Activated B cell treated with CpG ODN at 0.5 μM for 24 hours (primary cell): ENCODE measurements around the gene SYNDIG1. TPM values are rescaled to one million over a fixed set of nuclear protein-coding genes. Genes with fewer than 3 reads are reported as not detected.
"Not testable (repeated sequence)": the region's sequence is repeated elsewhere in the genome, so short reads cannot be mapped to it uniquely, and the experiment has no call there.

Experiments used
- ATAC-seq: fragments of 200-7000 bp; cut with Tn5 transposase; one replicate; pipeline ENCODE4 v1.10.0; 2021; ENCODE audit warnings: low read depth, mild to moderate bottlenecking, moderate library complexity
- CTCF ChIA-PET: fragments of 350-600 bp; sonication (Branson Sonifier 250); formaldehyde crosslinking; loops from one replicate; lab custom pipeline; 2021; ENCODE audit warnings: antibody characterized with exemption; lab: Charles Lee
- POLR2A ChIA-PET: fragments of 350-600 bp; sonication (Branson Sonifier 250); formaldehyde crosslinking; loops from one replicate; lab custom pipeline; 2021; ENCODE audit warnings: antibody characterized with exemption; lab: Charles Lee
- DNase-seq: peaks from one replicate; pipeline ENCODE4 v3.0.0; 2022
- H3K27ac Mint-ChIP-seq: one replicate; pipeline ENCODE4 v1.8.0; 2020; ENCODE audit warnings: mixed read lengths
- H3K27me3 Mint-ChIP-seq: one replicate; pipeline ENCODE4 v1.8.0; 2021; ENCODE audit warnings: mixed read lengths
- H3K36me3 Mint-ChIP-seq: one replicate; pipeline ENCODE4 v1.8.0; 2021; ENCODE audit warnings: low read depth, mixed read lengths
- H3K4me1 Mint-ChIP-seq: one replicate; pipeline ENCODE4 v1.8.0; 2021; ENCODE audit warnings: mixed read lengths
- H3K4me3 Mint-ChIP-seq: one replicate; pipeline ENCODE4 v1.8.0; 2020; ENCODE audit warnings: mild to moderate bottlenecking, mixed read lengths
- H3K9me3 Mint-ChIP-seq: one replicate; pipeline ENCODE4 v1.8.0; 2020; ENCODE audit warnings: mixed read lengths
- CTCF ChIP-seq: fragments of 200-600 bp; IDR thresholded peaks from one replicate; pipeline ENCODE4 v1.8.0; 2022; ENCODE audit warnings: antibody characterized with exemption, mild to moderate bottlenecking
- intact Hi-C: fragments of 100-400 bp; cut with micrococcal nuclease; formaldehyde crosslinking; loops from one replicate; pipeline ENCODE4 v1.15.1; 2024
- total RNA-seq: library from RNA; stranded (reverse); gene quantifications from 2 replicates; pipeline ENCODE4 v1.2.3, GENCODE V29; 2022

The SYNDIG1 gene
- total RNA-seq, 1 donor from 2014 or later = not detected

GRCh38 chr20:24619212-24619611 lies 149.8 kb downstream of the SYNDIG1 start:
- ChIA-PET CTCF (no interaction called here), POLR2A (interaction anchor here (1.2 kb wide), 1 partner anchor 10 kb away, joined by 5 read pairs; no protein-coding TSS in a partner anchor)
- no peaks in the 10 kb centered on the region for H3K9me3 Mint-ChIP-seq
- no peak for DNase-seq
- H3K36me3 Mint-ChIP-seq = no peaks in the 10 kb centered on the region
- TF ChIP-seq CTCF = no peak
- H3K4me3 Mint-ChIP-seq = no peak overlapping the region
- H3K4me1 Mint-ChIP-seq = peaks cover 11% of the 10 kb centered on the region
- peak; percentile 45 for ATAC-seq
- peaks cover 3% of the 10 kb centered on the region for H3K27me3 Mint-ChIP-seq
- intact Hi-C loops = no loop called here
- H3K27ac Mint-ChIP-seq = no peak overlapping the region

GRCh38 chr20:24620937-24621519 lies 151.6 kb downstream of the SYNDIG1 start:
- H3K4me3 Mint-ChIP-seq = no peak overlapping the region
- DNase-seq = no peak
- peaks cover 11% of the 10 kb centered on the region for H3K4me1 Mint-ChIP-seq
- CTCF ChIA-PET = no interaction called here
- H3K9me3 Mint-ChIP-seq = no peaks in the 10 kb centered on the region
- intact Hi-C loops = no loop called here
- POLR2A ChIA-PET = no interaction called here
- H3K36me3 Mint-ChIP-seq = no peaks in the 10 kb centered on the region
- no peak for TF ChIP-seq CTCF
- peaks cover 3% of the 10 kb centered on the region for H3K27me3 Mint-ChIP-seq
- no peak for ATAC-seq
- H3K27ac Mint-ChIP-seq = no peak overlapping the region

- H3K27me3 Mint-ChIP-seq = no peaks in the 10 kb centered on the region
- H3K4me3 Mint-ChIP-seq = no peak overlapping the region
- ChIA-PET POLR2A (no interaction called here), CTCF (no interaction called here)
- DNase-seq (no peak), ATAC-seq (no peak)
- no peaks in the 10 kb centered on the region for H3K9me3 Mint-ChIP-seq
- H3K36me3 Mint-ChIP-seq = no peaks in the 10 kb centered on the region
- intact Hi-C loops = no loop called here
- no peak overlapping the region for H3K27ac Mint-ChIP-seq
- peaks cover 12% of the 10 kb centered on the region for H3K4me1 Mint-ChIP-seq
- TF ChIP-seq CTCF = no peak
Measured at GRCh38 chr20:24622856-24623255, 153.4 kb downstream of the SYNDIG1 start.

- H3K27ac Mint-ChIP-seq, DNase-seq, POLR2A ChIA-PET, H3K4me3 Mint-ChIP-seq, intact Hi-C loops, H3K9me3 Mint-ChIP-seq, H3K27me3 Mint-ChIP-seq, ATAC-seq, CTCF ChIA-PET, H3K4me1 Mint-ChIP-seq, H3K36me3 Mint-ChIP-seq: not testable (repeated sequence)
Measured at GRCh38 chr20:24626141-24626540, 156.7 kb downstream of the SYNDIG1 start.

GRCh38 chr20:24627291-24627690 lies 157.9 kb downstream of the SYNDIG1 start:
- Mint-ChIP-seq H3K36me3 (no peaks in the 10 kb centered on the region), H3K4me3 (no peak overlapping the region), H3K9me3 (no peaks in the 10 kb centered on the region), H3K4me1 (peaks cover 9% of the 10 kb centered on the region), H3K27me3 (no peaks in the 10 kb centered on the region), H3K27ac (no peak overlapping the region)
- no peak for DNase-seq
- ChIA-PET CTCF (no interaction called here), POLR2A (no interaction called here)
- no peak for TF ChIP-seq CTCF
- ATAC-seq = no peak
- intact Hi-C loops = no loop called here

- CTCF ChIA-PET = no interaction called here
- DNase-seq (no peak), ATAC-seq (no peak)
- no peaks in the 10 kb centered on the region for H3K27me3 Mint-ChIP-seq
- POLR2A ChIA-PET = no interaction called here
- intact Hi-C loops = no loop called here
- no peak overlapping the region for H3K27ac Mint-ChIP-seq
- no peak overlapping the region for H3K4me3 Mint-ChIP-seq
- no peak for TF ChIP-seq CTCF
- H3K4me1 Mint-ChIP-seq = peaks cover 9% of the 10 kb centered on the region
- H3K9me3 Mint-ChIP-seq = no peaks in the 10 kb centered on the region
- H3K36me3 Mint-ChIP-seq = no peaks in the 10 kb centered on the region
Measured at GRCh38 chr20:24627926-24628325, 158.5 kb downstream of the SYNDIG1 start.
